ENCODE data around the gene PLEKHA3. TPM values are rescaled to one million over a fixed set of nuclear protein-coding genes. Genes with fewer than 3 reads are reported as not detected.

The PLEKHA3 gene
- total and polyA plus RNA-seq, 9 of the 15 experiments (the other 6 are each of a cell fraction or from before 2014, with no cell fraction given): 2.3 to 23.4 (median 10.5) TPM

DNA sequence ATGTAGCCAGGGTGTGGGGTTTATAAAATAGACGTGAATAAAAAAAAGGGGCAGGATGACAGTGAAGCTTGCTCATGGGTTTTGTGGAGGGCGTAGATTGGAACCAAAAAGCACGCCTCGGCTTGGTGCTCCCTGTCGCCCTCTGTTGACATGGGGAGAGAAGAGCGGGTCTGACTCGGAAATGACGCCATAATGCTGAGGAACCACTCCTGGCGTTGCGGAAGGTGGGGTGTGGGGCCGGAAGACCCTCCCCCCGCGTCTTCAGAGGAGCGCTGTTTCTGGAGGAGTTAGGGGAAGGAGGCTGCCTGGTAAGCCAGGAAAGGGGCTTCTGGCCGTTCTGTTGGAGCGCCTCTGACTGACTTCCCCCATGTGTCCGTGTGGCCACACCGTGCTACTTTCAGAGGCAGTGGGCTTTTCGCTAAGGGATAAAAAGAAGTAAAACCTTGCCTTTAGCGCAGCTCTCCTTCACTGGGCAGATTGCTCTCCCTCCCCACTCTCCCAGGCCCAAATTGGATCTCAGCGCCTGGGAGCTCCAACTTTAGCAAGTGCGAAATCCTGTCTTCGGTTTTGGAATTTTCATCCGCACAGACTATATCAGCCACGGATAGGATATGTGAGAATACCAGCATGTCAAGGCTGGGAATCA, 42.8 kb downstream of the PLEKHA3 start (continued):
- TF ChIP-seq, protein P1, sequence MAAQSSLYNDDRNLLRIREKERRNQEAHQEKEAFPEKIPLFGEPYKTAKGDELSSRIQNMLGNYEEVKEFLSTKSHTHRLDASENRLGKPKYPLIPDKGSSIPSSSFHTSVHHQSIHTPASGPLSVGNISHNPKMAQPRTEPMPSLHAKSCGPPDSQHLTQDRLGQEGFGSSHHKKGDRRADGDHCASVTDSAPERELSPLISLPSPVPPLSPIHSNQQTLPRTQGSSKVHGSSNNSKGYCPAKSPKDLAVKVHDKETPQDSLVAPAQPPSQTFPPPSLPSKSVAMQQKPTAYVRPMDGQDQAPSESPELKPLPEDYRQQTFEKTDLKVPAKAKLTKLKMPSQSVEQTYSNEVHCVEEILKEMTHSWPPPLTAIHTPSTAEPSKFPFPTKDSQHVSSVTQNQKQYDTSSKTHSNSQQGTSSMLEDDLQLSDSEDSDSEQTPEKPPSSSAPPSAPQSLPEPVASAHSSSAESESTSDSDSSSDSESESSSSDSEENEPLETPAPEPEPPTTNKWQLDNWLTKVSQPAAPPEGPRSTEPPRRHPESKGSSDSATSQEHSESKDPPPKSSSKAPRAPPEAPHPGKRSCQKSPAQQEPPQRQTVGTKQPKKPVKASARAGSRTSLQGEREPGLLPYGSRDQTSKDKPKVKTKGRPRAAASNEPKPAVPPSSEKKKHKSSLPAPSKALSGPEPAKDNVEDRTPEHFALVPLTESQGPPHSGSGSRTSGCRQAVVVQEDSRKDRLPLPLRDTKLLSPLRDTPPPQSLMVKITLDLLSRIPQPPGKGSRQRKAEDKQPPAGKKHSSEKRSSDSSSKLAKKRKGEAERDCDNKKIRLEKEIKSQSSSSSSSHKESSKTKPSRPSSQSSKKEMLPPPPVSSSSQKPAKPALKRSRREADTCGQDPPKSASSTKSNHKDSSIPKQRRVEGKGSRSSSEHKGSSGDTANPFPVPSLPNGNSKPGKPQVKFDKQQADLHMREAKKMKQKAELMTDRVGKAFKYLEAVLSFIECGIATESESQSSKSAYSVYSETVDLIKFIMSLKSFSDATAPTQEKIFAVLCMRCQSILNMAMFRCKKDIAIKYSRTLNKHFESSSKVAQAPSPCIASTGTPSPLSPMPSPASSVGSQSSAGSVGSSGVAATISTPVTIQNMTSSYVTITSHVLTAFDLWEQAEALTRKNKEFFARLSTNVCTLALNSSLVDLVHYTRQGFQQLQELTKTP (IDR thresholded peaks at IDR 0.05; ENCODE audit: low read depth in 1 of 2, partially characterized antibody in 2 of 2): peak in 1 of 2 experiments; percentile 38
- no peak for TF ChIP-seq E4F1 (CRISPR knock-in tag; IDR thresholded peaks at IDR 0.05; ENCODE audit: borderline replicate concordance)
- TF ChIP-seq POLR3A (IDR thresholded peaks at IDR 0.05; ENCODE audit: borderline replicate concordance, extremely low read depth, insufficient read depth, insufficient read length): no peak
